GM19468 (cell line): ENCODE measurements around the gene RPS28.

Experiments used
- ATAC-seq: cut with Tn5 transposase; IDR thresholded peaks from one replicate; pipeline ENCODE4 v1.9.1; 2021; ENCODE audit warnings: mild to moderate bottlenecking, moderate library complexity, moderate number of reproducible peaks; ENCODE audit not compliant: unreplicated experiment; ENCODE audit errors: extremely low read depth

Gene RPS28

DNA sequence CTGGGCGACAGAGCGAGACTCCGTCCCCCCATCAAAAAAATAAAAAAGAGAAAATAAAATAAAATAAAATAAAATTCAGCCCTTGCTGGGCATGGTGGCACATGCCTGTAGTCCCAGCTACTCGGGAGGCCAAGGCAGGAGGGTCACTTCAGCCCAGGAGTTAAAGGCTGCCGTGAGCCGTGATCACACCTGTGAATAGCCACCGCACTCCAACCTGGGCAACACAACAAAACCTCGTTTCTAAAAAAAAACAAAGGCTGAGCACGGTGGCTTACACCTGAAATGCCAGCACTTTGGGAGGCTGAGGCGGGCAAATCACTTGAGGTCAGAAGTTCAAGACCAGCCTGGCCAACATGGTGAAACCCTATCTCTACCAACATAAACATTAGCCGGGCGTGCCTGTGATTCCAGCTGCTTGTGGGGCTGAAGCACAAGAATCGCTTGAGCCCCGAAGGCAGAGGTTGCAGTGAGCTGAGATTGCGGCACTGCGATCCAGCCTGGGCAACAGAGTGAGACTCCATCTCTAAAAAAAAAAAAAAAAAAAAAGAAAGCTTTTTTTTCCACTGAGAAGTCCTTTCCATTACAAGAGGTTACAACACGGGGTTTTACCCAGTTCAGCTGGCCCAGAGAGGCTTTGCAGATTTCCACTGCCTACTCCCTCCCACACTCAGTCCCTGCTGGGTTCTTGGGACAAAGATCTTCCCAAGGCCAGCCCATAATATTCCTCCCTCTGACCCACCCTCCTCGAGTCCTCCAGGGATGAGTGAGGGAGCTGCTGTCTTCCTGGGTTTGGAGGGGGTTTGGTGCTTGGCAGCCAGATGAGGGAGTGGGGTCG, 49.1 kb downstream of the RPS28 start:
- ATAC-seq = no peak

DNA sequence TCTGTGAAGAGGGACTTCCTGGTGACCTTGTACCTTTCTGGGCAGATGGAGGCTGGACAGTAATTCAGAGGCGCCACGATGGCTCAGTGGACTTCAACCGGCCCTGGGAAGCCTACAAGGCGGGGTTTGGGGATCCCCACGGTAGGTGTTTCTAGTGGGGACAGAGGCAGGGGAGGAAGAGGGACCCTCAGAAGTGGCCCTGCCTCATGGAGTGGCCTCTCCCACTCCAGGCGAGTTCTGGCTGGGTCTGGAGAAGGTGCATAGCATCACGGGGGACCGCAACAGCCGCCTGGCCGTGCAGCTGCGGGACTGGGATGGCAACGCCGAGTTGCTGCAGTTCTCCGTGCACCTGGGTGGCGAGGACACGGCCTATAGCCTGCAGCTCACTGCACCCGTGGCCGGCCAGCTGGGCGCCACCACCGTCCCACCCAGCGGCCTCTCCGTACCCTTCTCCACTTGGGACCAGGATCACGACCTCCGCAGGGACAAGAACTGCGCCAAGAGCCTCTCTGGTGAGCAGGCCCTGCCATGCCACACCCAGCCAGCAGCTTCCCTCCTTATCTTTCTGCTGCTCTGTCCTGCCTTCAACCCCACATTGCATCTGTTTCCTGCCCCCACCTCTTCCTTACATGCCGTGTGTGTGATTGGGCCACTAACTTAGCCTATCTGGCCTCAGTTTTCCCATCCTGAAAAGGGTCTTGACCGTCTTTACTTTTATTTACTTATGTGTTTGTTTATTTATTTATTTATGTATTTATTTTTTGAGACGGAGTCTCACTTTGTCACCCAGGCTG, 49.9 kb downstream of the RPS28 start:
- ATAC-seq = no peak
